Measurements from ENCODE around the gene UST. TPM values are rescaled to one million over a fixed set of nuclear protein-coding genes. Genes with fewer than 3 reads are reported as not detected.

UST gene
- total and polyA plus RNA-seq, 9 of the 15 experiments (the other 6 are each of a cell fraction or from before 2014, with no cell fraction given): 0.04 to 0.10 TPM; not detected in 7

- H3K79me2 ChIP-seq (ENCODE audit: control insufficient read depth, insufficient read depth, low read length): no peaks in the 10 kb centered on the region
- in situ Hi-C loops (cut with MboI) (no loop called here), intact Hi-C loops (cut with micrococcal nuclease) (no loop called here)
- no peak overlapping the region for H3K4me2 ChIP-seq (ENCODE audit: insufficient read depth, low read length)
- DNase-seq (ENCODE audit: extremely low read depth in 1 of 4, low spot score in 3 of 4) (peak in 1 of 4 experiments; percentile 16), ATAC-seq (peak; percentile 73), FAIRE-seq (no peak)
- no peaks in the 10 kb centered on the region for H3K4me1 ChIP-seq (replicated peaks in 1 of 2; ENCODE audit: control insufficient read depth in 2 of 2, insufficient read depth in 2 of 2, low read length in 2 of 2)
- H3K9ac ChIP-seq (ENCODE audit: insufficient read depth in 1 of 2, low read depth in 2 of 2, low read length in 2 of 2): no peak overlapping the region
- POLR2A ChIA-PET: no interaction called here
- H3K27ac ChIP-seq (ENCODE audit: extremely low read depth, low read depth, low read length): no peak overlapping the region
- no peaks in the 10 kb centered on the region for H4K20me1 ChIP-seq (replicated peaks; ENCODE audit: control insufficient read depth, insufficient read depth, low read length)
- no peaks in the 10 kb centered on the region for H3K9me3 ChIP-seq (replicated peaks; ENCODE audit: control insufficient read depth, insufficient read depth, low read depth, low read length)
- no peak overlapping the region for H3K4me3 ChIP-seq
- WGBS (ENCODE audit: insufficient coverage, low coverage, missing lambda C conversion rate): 6% methylated on average over 18 of the region's 19 CpGs
- no TSS peak for BruUV-seq (replicated peaks)
- H3K9me1 ChIP-seq (ENCODE audit: control insufficient read depth, insufficient read depth, low read length): no peaks in the 10 kb centered on the region
- no peaks in the 10 kb centered on the region for H3K36me3 ChIP-seq (ENCODE audit: control insufficient read depth, insufficient read depth, low read length)
- H3K27me3 ChIP-seq (ENCODE audit: control insufficient read depth in 2 of 2, insufficient read depth in 2 of 2, low read length in 2 of 2): peaks cover 42 to 45% of the 10 kb centered on the region in 2 experiments
- 0 out of 2 replicates have a peak overlapping the region, but pooled peaks have one; percentile 30 for H2AFZ ChIP-seq (ENCODE audit: low read depth, low read length)
- CTCF ChIA-PET (ENCODE audit: low intra/inter-chr PET ratio): no interaction called here
- no peak for TF ChIP-seq NFE2 (IDR thresholded peaks at IDR 0.05; ENCODE audit: low read depth)
- no peak for TF ChIP-seq ATF1 (CRISPR knock-in tag; IDR thresholded peaks at IDR 0.05)
- TF ChIP-seq ATF1 (tag; IDR thresholded peaks at IDR 0.05): 0 out of 2 replicates have a peak, but pooled peaks have one; percentile 15
- TF ChIP-seq PRDM10 (IDR thresholded peaks at IDR 0.05; ENCODE audit: partially characterized antibody): peak; percentile 34
- TF ChIP-seq E2F5 (CRISPR knock-in tag; IDR thresholded peaks at IDR 0.05): no peak
- no peak for TF ChIP-seq SNAPC5 (CRISPR knock-in tag; IDR thresholded peaks at IDR 0.05)
- TF ChIP-seq MAZ (CRISPR knock-in tag; conservative IDR thresholded peaks at IDR 0.05 in 1 of 2, IDR thresholded peaks at IDR 0.05 in 1 of 2): 0 out of 4 replicates have a peak, but pooled peaks of 1 of the 2 experiments have one; percentile 17
- TF ChIP-seq ZNF143 (CRISPR knock-in tag; IDR thresholded peaks at IDR 0.05): no peak
- TF ChIP-seq ZNF57 (CRISPR knock-in tag; IDR thresholded peaks at IDR 0.05): no peak
- no peak for TF ChIP-seq ZHX1 (conservative IDR thresholded peaks at IDR 0.05; ENCODE audit: low read length)
- no peak for TF ChIP-seq KLF13 (tag; IDR thresholded peaks at IDR 0.05; ENCODE audit: borderline replicate concordance, low read depth)
- 0 out of 2 replicates have a peak, but pooled peaks have one; percentile 17 for TF ChIP-seq SPI1 (IDR thresholded peaks at IDR 0.05; ENCODE audit: borderline replicate concordance, low read depth, low read length)
Observed at GRCh38 chr6:149060300-149060984, 313.6 kb downstream of the UST start.
